ENCODE measurements around the gene PLCE1. TPM values are rescaled to one million over a fixed set of nuclear protein-coding genes. Genes with fewer than 3 reads are reported as not detected.

PLCE1 gene
- total and polyA plus RNA-seq, 10 of the 15 experiments (the other 5 are each of a cell fraction or from before 2014, with no cell fraction given): under 0.01 to 1.2 (median 0.03) TPM

DNA sequence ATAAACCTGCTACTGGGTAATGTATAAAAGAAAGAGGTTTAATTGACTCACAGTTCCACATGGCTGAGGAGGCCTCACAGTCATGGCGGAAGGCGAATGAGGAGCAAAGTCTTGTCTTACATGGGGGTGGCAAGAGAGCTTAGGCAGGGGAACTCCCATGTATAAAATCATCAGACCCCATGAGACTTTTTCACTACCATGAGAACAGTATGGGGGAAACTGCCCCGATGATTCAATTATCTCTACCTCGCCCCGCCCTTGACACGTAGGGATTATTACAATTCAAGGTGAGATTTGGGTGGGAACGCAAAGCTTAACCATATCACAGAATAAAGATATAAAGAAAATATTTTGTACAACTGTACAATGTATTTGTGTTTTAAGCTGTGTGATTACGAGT is 39.4 kb upstream of the PLCE1 start:
- ChIA-PET CTCF (interaction anchor here (0.6 kb wide), 1 partner anchor 30 kb away, joined by 3 read pairs; no protein-coding TSS in a partner anchor), SMC1A (ENCODE audit: uncharacterized antibody, unreplicated experiment) (interaction anchor here (0.7 kb wide), 1 partner anchor 9 kb away, joined by 3 read pairs; no protein-coding TSS in a partner anchor), POLR2A (no interaction called here), RAD21 (ENCODE audit: unreplicated experiment) (no interaction called here)
- Histone ChIP-seq H3K9me3 (replicated peaks; ENCODE audit: control insufficient read depth, insufficient read depth, low read length) (no peaks in the 10 kb centered on the region), H2AFZ (ENCODE audit: control insufficient read depth, low read depth, low read length) (no peak overlapping the region), H3K9ac (ENCODE audit: control insufficient read depth, insufficient read depth, low read length) (no peak overlapping the region), H3K4me2 (ENCODE audit: control insufficient read depth, insufficient read depth) (no peak overlapping the region), H3K36me3 (ENCODE audit: control insufficient read depth in 2 of 2, insufficient read depth in 2 of 2, low read length in 1 of 2) (no peaks in the 10 kb centered on the region), H3K4me1 (ENCODE audit: control insufficient read depth, insufficient read depth, low read length) (no peaks in the 10 kb centered on the region), H4K20me1 (ENCODE audit: control insufficient read depth, insufficient read depth) (no peaks in the 10 kb centered on the region), H3K27me3 (replicated peaks in 1 of 2; ENCODE audit: control insufficient read depth in 2 of 2, insufficient read depth in 2 of 2, low read length in 1 of 2) (no peaks in the 10 kb centered on the region), H3K79me2 (ENCODE audit: control insufficient read depth, insufficient read depth, low read length) (no peaks in the 10 kb centered on the region), H3K27ac (ENCODE audit: control insufficient read depth, insufficient read depth) (no peak overlapping the region), H3K4me3 (no peak overlapping the region)
- no peak for ATAC-seq
- BruUV-seq (replicated peaks): no TSS peak
- DNase-seq (ENCODE audit: low read depth, low spot score): no peak
- intact Hi-C loops (cut with micrococcal nuclease; ENCODE audit: unreplicated experiment) (no loop called here), in situ Hi-C loops (cut with MboI) (no loop called here)
- no peak for TF ChIP-seq NFIC (IDR thresholded peaks at IDR 0.05; ENCODE audit: low read depth, low read length)
- TF ChIP-seq SIX5 (IDR thresholded peaks at IDR 0.05; ENCODE audit: low read depth, low read length, severe bottlenecking): no peak
- TF ChIP-seq, protein P1, sequence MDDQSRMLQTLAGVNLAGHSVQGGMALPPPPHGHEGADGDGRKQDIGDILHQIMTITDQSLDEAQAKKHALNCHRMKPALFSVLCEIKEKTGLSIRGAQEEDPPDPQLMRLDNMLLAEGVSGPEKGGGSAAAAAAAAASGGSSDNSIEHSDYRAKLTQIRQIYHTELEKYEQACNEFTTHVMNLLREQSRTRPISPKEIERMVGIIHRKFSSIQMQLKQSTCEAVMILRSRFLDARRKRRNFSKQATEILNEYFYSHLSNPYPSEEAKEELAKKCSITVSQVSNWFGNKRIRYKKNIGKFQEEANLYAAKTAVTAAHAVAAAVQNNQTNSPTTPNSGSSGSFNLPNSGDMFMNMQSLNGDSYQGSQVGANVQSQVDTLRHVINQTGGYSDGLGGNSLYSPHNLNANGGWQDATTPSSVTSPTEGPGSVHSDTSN (IDR thresholded peaks at IDR 0.05; ENCODE audit: insufficient replicate concordance, low read depth, low read length): no peak
- TF ChIP-seq NR2C1 (IDR thresholded peaks at IDR 0.05): no peak
- no peak for TF ChIP-seq JUND (IDR thresholded peaks at IDR 0.05; ENCODE audit: low read depth, low read length)
- TF ChIP-seq ZNF622 (IDR thresholded peaks at IDR 0.05): no peak
- WGBS (ENCODE audit: insufficient coverage, insufficient replicate concordance, low lambda C conversion rate, missing lambda C conversion rate): 72% methylated on average over 8 of the region's 8 CpGs
- FAIRE-seq: no peak

DNA sequence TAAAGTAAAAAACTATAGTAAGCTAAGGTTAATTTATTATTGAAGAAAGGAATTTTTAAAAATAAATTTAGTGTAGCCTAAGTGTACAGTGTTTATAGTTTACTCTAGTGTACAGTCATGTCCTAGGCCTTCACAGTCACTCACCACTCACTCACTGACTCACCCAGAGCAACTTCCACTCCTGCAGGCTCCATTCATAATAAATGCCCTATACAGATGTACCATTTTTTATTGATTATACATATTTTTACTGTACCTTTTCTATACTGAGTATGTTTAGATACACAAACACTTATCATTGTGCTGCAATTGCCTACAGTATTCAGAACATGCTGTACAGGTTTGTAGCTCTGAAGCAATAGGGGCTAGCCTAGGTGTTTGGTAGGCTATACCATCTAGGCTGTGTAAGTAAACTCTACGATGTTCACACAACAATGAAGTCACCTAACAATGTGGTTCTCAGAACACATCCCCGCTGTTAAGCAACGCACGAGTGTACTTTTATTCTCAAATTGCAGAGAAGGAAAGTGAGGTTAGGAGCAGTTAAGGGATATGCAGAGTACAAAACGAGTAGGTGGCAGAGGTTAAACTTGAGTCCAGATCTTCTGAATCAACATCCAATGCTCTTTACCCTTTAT is 38.9 kb upstream of the PLCE1 start:
- in situ Hi-C loops (cut with MboI) (no loop called here), intact Hi-C loops (cut with micrococcal nuclease; ENCODE audit: unreplicated experiment) (no loop called here)
- H3K4me1 ChIP-seq (ENCODE audit: control insufficient read depth, insufficient read depth, low read length): no peaks in the 10 kb centered on the region
- DNase-seq (ENCODE audit: low read depth, low spot score) (no peak), FAIRE-seq (no peak), ATAC-seq (no peak)
- H3K9ac ChIP-seq (ENCODE audit: control insufficient read depth, insufficient read depth, low read length): no peak overlapping the region
- H3K27ac ChIP-seq (ENCODE audit: control insufficient read depth, insufficient read depth): no peak overlapping the region
- H3K4me2 ChIP-seq (ENCODE audit: control insufficient read depth, insufficient read depth): no peak overlapping the region
- no peak overlapping the region for H2AFZ ChIP-seq (ENCODE audit: control insufficient read depth, low read depth, low read length)
- H3K4me3 ChIP-seq: no peak overlapping the region
- H3K36me3 ChIP-seq (ENCODE audit: control insufficient read depth in 2 of 2, insufficient read depth in 2 of 2, low read length in 1 of 2): no peaks in the 10 kb centered on the region
- no peaks in the 10 kb centered on the region for H3K79me2 ChIP-seq (ENCODE audit: control insufficient read depth, insufficient read depth, low read length)
- no peaks in the 10 kb centered on the region for H3K27me3 ChIP-seq (replicated peaks in 1 of 2; ENCODE audit: control insufficient read depth in 2 of 2, insufficient read depth in 2 of 2, low read length in 1 of 2)
- no TSS peak for BruUV-seq (replicated peaks)
- H3K9me3 ChIP-seq (replicated peaks; ENCODE audit: control insufficient read depth, insufficient read depth, low read length): no peaks in the 10 kb centered on the region
- no peaks in the 10 kb centered on the region for H4K20me1 ChIP-seq (ENCODE audit: control insufficient read depth, insufficient read depth)
- ChIA-PET SMC1A (ENCODE audit: uncharacterized antibody, unreplicated experiment) (no interaction called here), POLR2A (no interaction called here), RAD21 (ENCODE audit: unreplicated experiment) (no interaction called here), CTCF (interaction anchor here (0.6 kb wide), 1 partner anchor 30 kb away, joined by 3 read pairs; no protein-coding TSS in a partner anchor)
- 50% methylated on average over 5 of the region's 5 CpGs for WGBS (ENCODE audit: insufficient coverage, insufficient replicate concordance, low lambda C conversion rate, missing lambda C conversion rate)
- TF ChIP-seq SUZ12 (IDR thresholded peaks at IDR 0.05; ENCODE audit: unreplicated experiment) (no peak), ZNF24 (IDR thresholded peaks at IDR 0.05) (no peak), NR2C2 (IDR thresholded peaks at IDR 0.05; ENCODE audit: borderline replicate concordance, control insufficient read depth, insufficient read length, low read depth) (no peak)
- TF ChIP-seq, protein P2, sequence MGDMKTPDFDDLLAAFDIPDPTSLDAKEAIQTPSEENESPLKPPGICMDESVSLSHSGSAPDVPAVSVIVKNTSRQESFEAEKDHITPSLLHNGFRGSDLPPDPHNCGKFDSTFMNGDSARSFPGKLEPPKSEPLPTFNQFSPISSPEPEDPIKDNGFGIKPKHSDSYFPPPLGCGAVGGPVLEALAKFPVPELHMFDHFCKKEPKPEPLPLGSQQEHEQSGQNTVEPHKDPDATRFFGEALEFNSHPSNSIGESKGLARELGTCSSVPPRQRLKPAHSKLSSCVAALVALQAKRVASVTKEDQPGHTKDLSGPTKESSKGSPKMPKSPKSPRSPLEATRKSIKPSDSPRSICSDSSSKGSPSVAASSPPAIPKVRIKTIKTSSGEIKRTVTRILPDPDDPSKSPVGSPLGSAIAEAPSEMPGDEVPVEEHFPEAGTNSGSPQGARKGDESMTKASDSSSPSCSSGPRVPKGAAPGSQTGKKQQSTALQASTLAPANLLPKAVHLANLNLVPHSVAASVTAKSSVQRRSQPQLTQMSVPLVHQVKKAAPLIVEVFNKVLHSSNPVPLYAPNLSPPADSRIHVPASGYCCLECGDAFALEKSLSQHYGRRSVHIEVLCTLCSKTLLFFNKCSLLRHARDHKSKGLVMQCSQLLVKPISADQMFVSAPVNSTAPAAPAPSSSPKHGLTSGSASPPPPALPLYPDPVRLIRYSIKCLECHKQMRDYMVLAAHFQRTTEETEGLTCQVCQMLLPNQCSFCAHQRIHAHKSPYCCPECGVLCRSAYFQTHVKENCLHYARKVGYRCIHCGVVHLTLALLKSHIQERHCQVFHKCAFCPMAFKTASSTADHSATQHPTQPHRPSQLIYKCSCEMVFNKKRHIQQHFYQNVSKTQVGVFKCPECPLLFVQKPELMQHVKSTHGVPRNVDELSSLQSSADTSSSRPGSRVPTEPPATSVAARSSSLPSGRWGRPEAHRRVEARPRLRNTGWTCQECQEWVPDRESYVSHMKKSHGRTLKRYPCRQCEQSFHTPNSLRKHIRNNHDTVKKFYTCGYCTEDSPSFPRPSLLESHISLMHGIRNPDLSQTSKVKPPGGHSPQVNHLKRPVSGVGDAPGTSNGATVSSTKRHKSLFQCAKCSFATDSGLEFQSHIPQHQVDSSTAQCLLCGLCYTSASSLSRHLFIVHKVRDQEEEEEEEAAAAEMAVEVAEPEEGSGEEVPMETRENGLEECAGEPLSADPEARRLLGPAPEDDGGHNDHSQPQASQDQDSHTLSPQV (IDR thresholded peaks at IDR 0.05): no peak
- TF ChIP-seq, protein P3, sequence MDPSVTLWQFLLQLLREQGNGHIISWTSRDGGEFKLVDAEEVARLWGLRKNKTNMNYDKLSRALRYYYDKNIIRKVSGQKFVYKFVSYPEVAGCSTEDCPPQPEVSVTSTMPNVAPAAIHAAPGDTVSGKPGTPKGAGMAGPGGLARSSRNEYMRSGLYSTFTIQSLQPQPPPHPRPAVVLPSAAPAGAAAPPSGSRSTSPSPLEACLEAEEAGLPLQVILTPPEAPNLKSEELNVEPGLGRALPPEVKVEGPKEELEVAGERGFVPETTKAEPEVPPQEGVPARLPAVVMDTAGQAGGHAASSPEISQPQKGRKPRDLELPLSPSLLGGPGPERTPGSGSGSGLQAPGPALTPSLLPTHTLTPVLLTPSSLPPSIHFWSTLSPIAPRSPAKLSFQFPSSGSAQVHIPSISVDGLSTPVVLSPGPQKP (IDR thresholded peaks at IDR 0.05; ENCODE audit: low read depth, low read length): no peak

All from GM12878 (cell line).